Measurements from ENCODE around the gene TXNDC5. TPM values are rescaled to one million over a fixed set of nuclear protein-coding genes. Genes with fewer than 3 reads are reported as not detected.
"Not testable (repeated sequence)": the region's sequence is repeated elsewhere in the genome, so short reads cannot be mapped to it uniquely, and the experiment has no call there.

Gene TXNDC5
- total RNA-seq, 1 experiment from 2014 or later = 177 TPM

DNA sequence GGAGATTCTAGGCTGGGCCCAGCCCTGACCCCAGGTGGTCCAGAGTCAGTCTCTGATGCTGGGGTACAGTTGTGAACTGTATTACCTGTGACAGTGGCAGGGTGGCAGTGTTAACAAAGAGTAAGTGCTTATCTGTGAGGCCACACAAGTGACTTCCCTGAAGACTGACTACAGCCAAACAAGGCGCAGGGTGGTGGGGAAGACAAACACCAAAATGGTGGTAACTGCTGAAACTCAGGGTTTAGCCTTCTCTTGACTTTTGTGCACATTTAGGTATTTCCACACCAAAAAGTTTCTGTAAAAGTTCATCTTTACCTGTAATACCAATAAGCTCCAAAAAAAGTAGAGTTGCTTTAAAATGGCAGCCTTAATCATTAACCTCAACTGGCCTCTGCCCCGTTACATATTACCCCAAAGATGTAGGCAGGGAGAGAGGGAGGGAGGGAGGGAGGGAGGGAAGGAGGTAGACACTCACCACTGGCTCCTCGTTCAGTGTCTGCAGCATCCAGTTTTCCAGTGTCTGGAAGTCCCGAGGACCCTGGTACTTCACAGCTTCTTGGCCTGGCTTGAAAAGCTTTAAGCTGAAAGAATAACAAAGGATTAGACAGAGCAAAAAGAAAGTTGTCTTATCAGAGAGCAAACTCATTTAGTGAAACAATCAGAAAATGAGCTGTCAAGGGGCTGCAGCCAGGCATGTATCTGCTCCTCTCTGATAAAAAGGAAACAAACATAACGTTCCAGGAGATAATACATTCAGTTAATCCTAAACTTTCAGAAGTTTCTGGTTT is 11.3 kb downstream of the TXNDC5 start:
- peaks cover 50% of the 10 kb centered on the region for H3K36me3 ChIP-seq (ENCODE audit: control insufficient read depth, insufficient read depth, low read length)
- no peak overlapping the region for H3K4me3 ChIP-seq (ENCODE audit: low read depth in 2 of 2, low read length in 2 of 2)
- ChIA-PET CTCF (interaction anchor here (0.8 kb wide), 1 partner anchor 107 kb away, joined by 4 read pairs; no protein-coding TSS in a partner anchor), POLR2A (no interaction called here)
- DNase-seq (ENCODE audit: low read depth, low spot score) = no peak
- no peak for TF ChIP-seq POLR2AphosphoS5 (IDR thresholded peaks at IDR 0.05; ENCODE audit: low read depth, low read length)
- no peak for TF ChIP-seq SIN3A (IDR thresholded peaks at IDR 0.05; ENCODE audit: borderline replicate concordance, insufficient read depth, low read depth, low read length)
- no peak for TF ChIP-seq REST (IDR thresholded peaks at IDR 0.05; ENCODE audit: insufficient read depth in 1 of 2, low read depth in 2 of 2, low read length in 1 of 2)
- no peak; the same call in 1 of the 2 replicates for TF ChIP-seq CTCF (IDR thresholded peaks at IDR 0.05)
- no peak for TF ChIP-seq TCF7L2 (IDR thresholded peaks at IDR 0.05; ENCODE audit: low read depth, low read length)
- H3K4me1 ChIP-seq (ENCODE audit: control insufficient read depth, insufficient read depth, low read length) = no peaks in the 10 kb centered on the region
- H3K27me3 ChIP-seq (ENCODE audit: control insufficient read depth, insufficient read depth, low read length) = no peaks in the 10 kb centered on the region
- no TSS peak for BruUV-seq (replicated peaks)
- no peaks in the 10 kb centered on the region for H3K9me3 ChIP-seq (ENCODE audit: control insufficient read depth, insufficient read depth, low read depth, low read length)
- H3K27ac ChIP-seq (ENCODE audit: low read length) = no peak overlapping the region
- in situ Hi-C loops (cut with HindIII; ENCODE audit: low pct_unique_long_range_greater_than_20kb, low sequenced_read_pairs) = no loop called here
- no peak for ATAC-seq
- intact Hi-C loops (cut with micrococcal nuclease; ENCODE audit: unreplicated experiment) = no loop called here

DNA sequence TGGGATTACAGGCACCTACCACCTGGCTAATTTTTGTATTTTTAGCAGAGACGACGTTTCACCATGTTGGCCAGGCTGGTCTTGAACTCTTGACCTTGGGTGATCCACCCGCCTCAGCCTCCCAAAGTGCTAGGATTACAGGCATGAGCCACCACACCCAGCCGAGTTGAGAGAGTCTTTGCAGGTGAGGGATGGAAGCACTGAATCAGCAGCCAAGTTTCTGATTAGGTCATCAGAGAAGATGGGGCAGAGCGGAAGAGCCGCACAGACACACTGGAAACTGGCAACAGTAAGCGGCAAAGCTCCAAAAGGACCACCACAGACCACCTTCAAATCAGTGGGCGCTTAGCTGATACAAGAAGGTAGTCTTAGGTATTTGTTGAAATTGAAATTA is 12.4 kb downstream of the TXNDC5 start:
- ATAC-seq; BruUV-seq (replicated peaks); H3K9me3 ChIP-seq (ENCODE audit: control insufficient read depth, insufficient read depth, low read depth, low read length); H3K27ac ChIP-seq (ENCODE audit: low read length); DNase-seq (ENCODE audit: low read depth, low spot score); POLR2A ChIA-PET; H3K4me3 ChIP-seq (ENCODE audit: low read depth in 2 of 2, low read length in 2 of 2); H3K27me3 ChIP-seq (ENCODE audit: control insufficient read depth, insufficient read depth, low read length); intact Hi-C loops (cut with micrococcal nuclease; ENCODE audit: unreplicated experiment); CTCF ChIA-PET; H3K4me1 ChIP-seq (ENCODE audit: control insufficient read depth, insufficient read depth, low read length); in situ Hi-C loops (cut with HindIII; ENCODE audit: low pct_unique_long_range_greater_than_20kb, low sequenced_read_pairs): not testable (repeated sequence)
- H3K36me3 ChIP-seq (ENCODE audit: control insufficient read depth, insufficient read depth, low read length) = peaks cover 40% of the 10 kb centered on the region

GRCh38 chr6:7897461-7898192 is 13.0 kb downstream of the TXNDC5 start:
- Histone ChIP-seq H3K9me3 (ENCODE audit: control insufficient read depth, insufficient read depth, low read depth, low read length) (no peaks in the 10 kb centered on the region), H3K27ac (ENCODE audit: low read length) (no peak overlapping the region), H3K36me3 (ENCODE audit: control insufficient read depth, insufficient read depth, low read length) (peaks cover 40% of the 10 kb centered on the region), H3K27me3 (ENCODE audit: control insufficient read depth, insufficient read depth, low read length) (no peaks in the 10 kb centered on the region), H3K4me3 (ENCODE audit: low read depth in 2 of 2, low read length in 2 of 2) (no peak overlapping the region), H3K4me1 (ENCODE audit: control insufficient read depth, insufficient read depth, low read length) (no peaks in the 10 kb centered on the region)
- CTCF ChIA-PET = no interaction called here
- BruUV-seq (replicated peaks) = no TSS peak
- in situ Hi-C loops (cut with HindIII; ENCODE audit: low pct_unique_long_range_greater_than_20kb, low sequenced_read_pairs) (no loop called here), intact Hi-C loops (cut with micrococcal nuclease; ENCODE audit: unreplicated experiment) (no loop called here)
- POLR2A ChIA-PET = no interaction called here
- no peak for TF ChIP-seq SIN3A (IDR thresholded peaks at IDR 0.05; ENCODE audit: borderline replicate concordance, insufficient read depth, low read depth, low read length)
- no peak for DNase-seq (ENCODE audit: low read depth, low spot score)
- no peak for ATAC-seq
